Parathyroid adenoma (tissue), 2 donors: ENCODE data around the gene L3MBTL4.

Experiments used
- H2AFZ ChIP-seq: fragments of 300-600 bp; sonication (generic); one replicate; pipeline ENCODE4 v1.7.0; 2017; ENCODE audit warnings: antibody characterized with exemption, mild to moderate bottlenecking
- H3K27ac ChIP-seq: fragments of 300-600 bp; sonication (generic); one replicate; pipeline ENCODE4 v1.7.0; 2017
- H3K27me3 ChIP-seq: fragments of 300-600 bp; sonication (generic); one replicate; pipeline ENCODE4 v1.7.0; 2017; ENCODE audit warnings: low read length; ENCODE audit not compliant: control insufficient read depth, insufficient read depth
- H3K36me3 ChIP-seq: fragments of 300-600 bp; sonication (generic); one replicate; pipeline ENCODE4 v1.7.0; 2017; ENCODE audit warnings: low read length; ENCODE audit not compliant: control insufficient read depth, insufficient read depth
- H3K4me1 ChIP-seq: fragments of 300-600 bp; sonication (generic); one replicate; pipeline ENCODE4 v1.7.0; 2017; ENCODE audit warnings: control low read depth
- H3K4me2 ChIP-seq: fragments of 300-600 bp; sonication (generic); one replicate; pipeline ENCODE4 v1.7.0; 2017; ENCODE audit warnings: low read length
- H3K4me3 ChIP-seq: fragments of 300-600 bp; sonication (generic); one replicate; pipeline ENCODE4 v1.7.0; 2017; ENCODE audit warnings: low read depth, low read length
- H3K79me2 ChIP-seq: fragments of 300-600 bp; sonication (generic); one replicate; pipeline ENCODE4 v1.7.0; 2017; ENCODE audit warnings: control low read depth
- H3K9ac ChIP-seq: fragments of 300-600 bp; sonication (generic); one replicate; pipeline ENCODE4 v1.7.0; 2017; ENCODE audit warnings: mild to moderate bottlenecking
- H3K9me3 ChIP-seq: fragments of 300-600 bp; sonication (generic); one replicate; pipeline ENCODE4 v1.7.0; 2017; ENCODE audit warnings: low read length; ENCODE audit not compliant: control insufficient read depth
- TF ChIP-seq, protein P1 (sequence below): fragments of 300-600 bp; sonication (generic); IDR thresholded peaks from one replicate; pipeline ENCODE4 v1.7.0; 2017; ENCODE audit warnings: antibody characterized with exemption, mild to moderate bottlenecking
- donor health status: primary hyperparathyroidism.

Gene L3MBTL4

DNA sequence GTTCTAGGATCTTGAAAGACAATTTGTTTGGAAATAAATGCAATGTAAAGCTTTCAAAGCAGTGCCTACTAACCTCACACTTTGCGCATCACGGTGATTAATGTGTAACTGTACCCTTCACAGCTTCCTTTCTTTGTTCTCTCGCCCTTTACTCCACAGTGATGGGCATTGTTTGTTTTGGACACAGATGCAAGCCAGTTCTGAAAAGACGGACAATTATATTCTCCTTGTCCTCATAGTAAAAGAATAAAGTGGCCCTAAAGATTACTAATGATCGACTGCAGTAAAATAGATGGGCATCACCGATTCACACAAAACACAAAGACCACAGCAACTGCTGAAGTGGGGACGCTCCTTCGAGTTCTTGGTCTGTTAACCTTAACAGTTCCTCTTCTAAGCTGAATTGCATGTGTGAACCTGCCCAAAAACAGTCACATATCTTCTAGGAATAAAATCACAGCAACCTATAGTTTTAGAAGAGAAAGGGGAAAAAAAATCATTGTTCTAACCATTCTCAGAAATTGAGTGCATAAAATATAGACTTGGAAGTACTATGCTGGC, 7.7 kb downstream of the L3MBTL4 start:
- Histone ChIP-seq H3K4me1 (no peaks in the 10 kb centered on the region), H3K9ac (no peak overlapping the region), H3K9me3 (no peaks in the 10 kb centered on the region), H3K4me2 (no peak overlapping the region), H3K36me3 (no peaks in the 10 kb centered on the region), H3K27me3 (no peaks in the 10 kb centered on the region), H2AFZ (no peak overlapping the region), H3K27ac (no peak overlapping the region), H3K79me2 (peaks cover 6% of the 10 kb centered on the region), H3K4me3 (no peak overlapping the region)
- TF ChIP-seq, protein P1, sequence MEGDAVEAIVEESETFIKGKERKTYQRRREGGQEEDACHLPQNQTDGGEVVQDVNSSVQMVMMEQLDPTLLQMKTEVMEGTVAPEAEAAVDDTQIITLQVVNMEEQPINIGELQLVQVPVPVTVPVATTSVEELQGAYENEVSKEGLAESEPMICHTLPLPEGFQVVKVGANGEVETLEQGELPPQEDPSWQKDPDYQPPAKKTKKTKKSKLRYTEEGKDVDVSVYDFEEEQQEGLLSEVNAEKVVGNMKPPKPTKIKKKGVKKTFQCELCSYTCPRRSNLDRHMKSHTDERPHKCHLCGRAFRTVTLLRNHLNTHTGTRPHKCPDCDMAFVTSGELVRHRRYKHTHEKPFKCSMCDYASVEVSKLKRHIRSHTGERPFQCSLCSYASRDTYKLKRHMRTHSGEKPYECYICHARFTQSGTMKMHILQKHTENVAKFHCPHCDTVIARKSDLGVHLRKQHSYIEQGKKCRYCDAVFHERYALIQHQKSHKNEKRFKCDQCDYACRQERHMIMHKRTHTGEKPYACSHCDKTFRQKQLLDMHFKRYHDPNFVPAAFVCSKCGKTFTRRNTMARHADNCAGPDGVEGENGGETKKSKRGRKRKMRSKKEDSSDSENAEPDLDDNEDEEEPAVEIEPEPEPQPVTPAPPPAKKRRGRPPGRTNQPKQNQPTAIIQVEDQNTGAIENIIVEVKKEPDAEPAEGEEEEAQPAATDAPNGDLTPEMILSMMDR = no peak

DNA sequence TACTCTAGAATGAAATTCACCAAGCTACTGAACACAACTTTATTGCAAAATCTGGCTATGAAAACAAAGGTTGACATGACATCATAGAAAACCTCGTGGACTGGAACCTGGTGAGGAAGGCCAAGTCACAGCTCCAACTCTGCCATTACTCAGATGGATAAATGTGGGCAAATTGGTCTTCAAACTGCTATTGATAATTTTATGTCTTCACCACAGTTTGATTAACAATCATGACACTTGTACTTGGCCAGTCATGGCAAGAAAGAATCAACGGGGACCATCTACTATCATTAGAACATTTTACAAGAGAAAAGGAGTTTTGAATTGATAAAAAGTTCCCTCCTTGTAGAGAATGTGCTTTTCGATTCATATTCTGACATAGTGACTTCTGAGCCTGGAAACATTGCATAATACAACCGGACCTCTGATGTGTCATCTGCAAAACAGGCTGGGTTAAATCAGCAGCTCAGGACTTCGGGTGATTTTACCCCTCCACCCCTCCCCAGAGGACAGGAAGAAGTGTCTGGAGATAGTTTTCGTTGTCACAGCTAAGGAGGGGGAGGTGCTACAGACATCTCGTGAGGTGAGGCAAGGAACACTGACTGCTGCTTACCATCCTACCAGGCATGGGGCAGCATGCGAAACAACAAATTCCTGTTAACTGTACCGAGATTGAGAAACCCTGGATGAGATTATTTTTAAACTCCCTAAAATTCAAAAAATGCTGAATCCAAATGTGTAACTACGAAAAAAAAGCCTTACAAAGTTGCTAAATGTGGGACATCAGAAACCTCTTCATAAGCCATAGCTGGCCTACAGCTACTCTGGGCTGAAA, 8.4 kb downstream of the L3MBTL4 start:
- Histone ChIP-seq H3K79me2 (peaks cover 12% of the 10 kb centered on the region), H3K9me3 (no peaks in the 10 kb centered on the region), H3K9ac (no peak overlapping the region), H3K4me1 (no peaks in the 10 kb centered on the region), H3K27ac (no peak overlapping the region), H3K27me3 (no peaks in the 10 kb centered on the region), H3K36me3 (no peaks in the 10 kb centered on the region), H3K4me2 (no peak overlapping the region), H2AFZ (no peak overlapping the region), H3K4me3 (no peak overlapping the region)
- TF ChIP-seq, protein P1 = no peak

DNA sequence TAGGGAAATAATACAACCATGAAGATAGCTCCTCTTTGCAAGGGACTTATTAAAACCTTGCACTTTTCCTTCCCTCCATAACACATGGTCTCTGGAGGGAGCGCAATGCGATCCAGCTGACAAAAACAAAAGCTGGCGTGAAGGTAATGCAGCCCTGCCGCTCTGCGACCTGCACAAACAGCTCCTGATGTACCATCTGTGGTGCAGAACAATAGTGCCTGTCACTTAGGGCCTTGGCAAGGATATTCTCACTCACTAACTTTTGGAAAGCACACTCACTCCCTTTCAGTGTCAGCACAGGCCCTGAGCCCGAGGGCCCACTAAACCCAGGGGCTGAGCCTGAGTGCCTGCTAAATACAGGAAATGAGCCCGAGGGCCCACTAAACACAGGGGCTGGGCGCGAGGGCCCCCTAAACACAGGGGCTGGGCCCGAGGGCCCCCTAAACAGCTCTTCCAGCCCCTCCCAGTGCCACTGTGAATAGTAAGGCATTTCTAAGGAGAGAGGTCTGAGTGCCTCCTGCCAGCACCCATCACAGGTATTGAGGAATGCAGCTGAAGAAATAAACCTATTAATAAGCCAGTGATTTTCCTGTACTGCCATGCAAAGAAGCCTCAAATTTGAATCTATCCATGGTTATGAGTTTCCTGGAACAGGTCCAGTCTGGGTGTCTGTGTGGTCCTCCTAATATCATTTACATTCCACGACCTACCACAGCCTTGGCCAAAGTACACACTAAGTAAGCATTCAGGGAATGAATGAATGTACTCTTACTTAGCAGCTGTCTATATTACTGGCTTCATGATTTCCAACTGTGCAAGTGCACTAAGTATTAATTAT, 9.3 kb downstream of the L3MBTL4 start:
- H3K36me3 ChIP-seq = no peaks in the 10 kb centered on the region
- no peaks in the 10 kb centered on the region for H3K9me3 ChIP-seq
- H3K27me3 ChIP-seq = no peaks in the 10 kb centered on the region
- H3K4me3 ChIP-seq = no peak overlapping the region
- H3K4me2 ChIP-seq = no peak overlapping the region
- H3K79me2 ChIP-seq = peaks cover 13% of the 10 kb centered on the region
- no peak overlapping the region for H3K27ac ChIP-seq
- H2AFZ ChIP-seq = no peak overlapping the region
- H3K4me1 ChIP-seq = no peaks in the 10 kb centered on the region
- no peak overlapping the region for H3K9ac ChIP-seq
- TF ChIP-seq, protein P1 = no peak

DNA sequence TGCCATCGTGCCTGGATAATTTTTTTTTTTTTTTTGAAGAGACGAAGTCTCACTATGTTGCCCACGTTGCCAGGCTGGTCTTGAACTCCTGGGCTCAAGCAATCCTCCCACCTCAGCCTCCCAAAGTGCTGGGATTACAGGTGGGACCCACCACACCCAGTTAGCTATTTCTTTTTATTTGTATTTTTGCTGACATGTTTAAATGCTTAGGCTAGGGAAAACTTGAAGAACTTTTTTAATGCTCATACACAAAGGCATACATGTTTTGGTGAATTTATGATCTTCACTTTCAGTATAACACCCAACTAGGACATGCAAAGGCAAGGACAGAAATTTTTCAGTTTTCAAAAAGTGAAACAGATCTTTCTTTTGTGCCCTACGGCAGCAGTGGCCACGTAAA, 9.9 kb downstream of the L3MBTL4 start:
- H3K4me1 ChIP-seq = no peaks in the 10 kb centered on the region
- no peaks in the 10 kb centered on the region for H3K27me3 ChIP-seq
- TF ChIP-seq, protein P1 = no peak
- H3K9me3 ChIP-seq = no peaks in the 10 kb centered on the region
- H3K4me2 ChIP-seq = no peak overlapping the region
- no peak overlapping the region for H3K9ac ChIP-seq
- no peak overlapping the region for H2AFZ ChIP-seq
- no peaks in the 10 kb centered on the region for H3K36me3 ChIP-seq
- peaks cover 13% of the 10 kb centered on the region for H3K79me2 ChIP-seq
- H3K4me3 ChIP-seq = no peak overlapping the region
- H3K27ac ChIP-seq = no peak overlapping the region
